Measurements from ENCODE around the gene PDXP.

PDXP gene

DNA sequence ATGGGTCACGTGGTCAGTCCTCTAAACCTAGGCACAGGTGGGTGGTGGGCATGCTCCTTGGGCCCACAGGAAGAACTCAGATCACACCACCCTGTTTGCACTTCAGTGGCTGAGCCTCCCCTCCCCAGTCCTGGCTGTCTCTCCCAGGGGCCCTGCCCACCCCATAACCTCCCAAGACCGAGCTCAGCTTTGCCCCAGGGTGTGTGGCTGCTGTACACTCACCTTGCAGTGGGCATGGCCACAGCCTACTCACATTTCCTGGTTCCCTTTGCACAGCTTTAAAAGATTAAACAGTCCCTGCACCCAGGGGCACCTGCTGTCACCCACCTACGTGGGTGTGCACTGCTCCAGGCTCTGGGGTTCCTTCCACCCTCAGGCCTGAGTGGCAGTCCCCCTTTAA is 52.2 kb downstream of the PDXP start:
- H3K27ac Mint-ChIP-seq: no peak overlapping the region
- H3K4me3 Mint-ChIP-seq: no peak overlapping the region
- TF ChIP-seq, protein P1, sequence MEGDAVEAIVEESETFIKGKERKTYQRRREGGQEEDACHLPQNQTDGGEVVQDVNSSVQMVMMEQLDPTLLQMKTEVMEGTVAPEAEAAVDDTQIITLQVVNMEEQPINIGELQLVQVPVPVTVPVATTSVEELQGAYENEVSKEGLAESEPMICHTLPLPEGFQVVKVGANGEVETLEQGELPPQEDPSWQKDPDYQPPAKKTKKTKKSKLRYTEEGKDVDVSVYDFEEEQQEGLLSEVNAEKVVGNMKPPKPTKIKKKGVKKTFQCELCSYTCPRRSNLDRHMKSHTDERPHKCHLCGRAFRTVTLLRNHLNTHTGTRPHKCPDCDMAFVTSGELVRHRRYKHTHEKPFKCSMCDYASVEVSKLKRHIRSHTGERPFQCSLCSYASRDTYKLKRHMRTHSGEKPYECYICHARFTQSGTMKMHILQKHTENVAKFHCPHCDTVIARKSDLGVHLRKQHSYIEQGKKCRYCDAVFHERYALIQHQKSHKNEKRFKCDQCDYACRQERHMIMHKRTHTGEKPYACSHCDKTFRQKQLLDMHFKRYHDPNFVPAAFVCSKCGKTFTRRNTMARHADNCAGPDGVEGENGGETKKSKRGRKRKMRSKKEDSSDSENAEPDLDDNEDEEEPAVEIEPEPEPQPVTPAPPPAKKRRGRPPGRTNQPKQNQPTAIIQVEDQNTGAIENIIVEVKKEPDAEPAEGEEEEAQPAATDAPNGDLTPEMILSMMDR (IDR thresholded peaks at IDR 0.05; ENCODE audit: unreplicated experiment in 3 of 3): no peak
- peaks cover 12% of the 10 kb centered on the region for H3K36me3 Mint-ChIP-seq (ENCODE audit: low read depth)
- no peaks in the 10 kb centered on the region for H3K4me1 Mint-ChIP-seq
- H3K9me3 Mint-ChIP-seq: no peaks in the 10 kb centered on the region
- H3K27me3 Mint-ChIP-seq (ENCODE audit: low read depth): no peaks in the 10 kb centered on the region

DNA sequence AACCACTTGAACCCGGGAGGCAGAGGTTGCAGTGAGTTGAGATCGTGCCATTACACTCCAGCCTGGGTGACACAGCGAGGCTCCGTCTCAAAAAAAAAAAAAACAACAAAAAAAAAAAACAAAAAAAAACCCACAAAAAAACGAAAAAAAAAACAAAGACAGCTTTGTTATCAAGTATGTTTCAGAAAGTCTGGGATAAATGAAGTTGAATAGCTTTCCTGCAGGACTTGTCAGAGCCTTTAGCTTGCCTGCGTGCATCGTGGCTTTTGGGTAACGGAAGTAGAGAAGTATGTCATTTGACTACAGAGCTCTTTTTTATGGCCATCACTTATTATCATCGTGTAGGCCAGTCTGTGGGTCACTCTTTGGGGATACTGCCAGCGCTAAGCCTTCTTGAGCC is 53.0 kb downstream of the PDXP start:
- no peaks in the 10 kb centered on the region for H3K27me3 Mint-ChIP-seq (ENCODE audit: low read depth)
- H3K27ac Mint-ChIP-seq: no peak overlapping the region
- peaks cover 6% of the 10 kb centered on the region for H3K36me3 Mint-ChIP-seq (ENCODE audit: low read depth)
- H3K9me3 Mint-ChIP-seq: no peaks in the 10 kb centered on the region
- TF ChIP-seq, protein P1 (IDR thresholded peaks at IDR 0.05; ENCODE audit: unreplicated experiment in 3 of 3): no peak
- H3K4me3 Mint-ChIP-seq: no peak overlapping the region
- H3K4me1 Mint-ChIP-seq: no peaks in the 10 kb centered on the region

DNA sequence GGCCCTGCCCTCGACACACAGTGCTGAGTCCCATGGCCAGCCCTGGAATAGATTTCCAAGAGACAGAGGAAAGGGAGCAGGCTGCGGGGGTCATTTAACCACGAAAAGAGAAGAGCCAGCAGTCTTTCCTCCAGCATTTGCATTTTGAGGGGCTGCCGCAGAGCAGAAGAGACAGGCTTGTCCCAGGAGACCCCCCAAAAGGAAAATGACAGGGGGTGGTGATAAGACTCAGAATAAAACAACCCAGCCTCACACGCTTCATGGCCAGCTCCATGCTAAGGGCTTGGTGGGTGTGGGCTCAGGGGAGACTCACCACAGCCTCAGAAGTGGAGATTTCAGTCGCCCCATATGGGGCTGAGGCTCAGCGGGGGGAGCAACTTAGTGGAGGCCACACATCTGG is 55.2 kb downstream of the PDXP start:
- no peaks in the 10 kb centered on the region for H3K9me3 Mint-ChIP-seq
- H3K4me1 Mint-ChIP-seq: no peaks in the 10 kb centered on the region
- H3K27me3 Mint-ChIP-seq (ENCODE audit: low read depth): peaks cover 3% of the 10 kb centered on the region
- TF ChIP-seq, protein P1 (IDR thresholded peaks at IDR 0.05; ENCODE audit: unreplicated experiment in 3 of 3): no peak
- H3K4me3 Mint-ChIP-seq: no peak overlapping the region
- no peak overlapping the region for H3K27ac Mint-ChIP-seq
- peaks cover 13% of the 10 kb centered on the region for H3K36me3 Mint-ChIP-seq (ENCODE audit: low read depth)

DNA sequence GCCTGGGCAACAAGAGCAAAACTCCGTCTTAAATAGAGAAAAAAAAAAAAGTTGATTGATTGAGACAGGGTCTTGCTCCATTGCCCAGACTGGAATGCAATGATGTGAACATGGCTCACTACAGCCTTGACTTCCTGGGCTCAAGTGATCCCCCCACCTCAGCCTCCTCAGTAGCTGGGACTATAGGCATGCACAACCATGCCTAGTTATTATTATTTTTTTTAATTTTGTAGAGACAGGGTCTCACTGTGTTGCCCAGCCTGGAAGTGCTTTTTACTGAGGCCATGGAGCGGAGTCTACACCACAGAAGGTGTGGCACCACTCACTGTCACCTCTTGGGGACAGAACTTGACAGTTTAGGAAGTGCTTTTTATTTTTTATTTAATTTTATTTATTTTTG is 56.1 kb downstream of the PDXP start:
- Mint-ChIP-seq H3K4me3 (no peak overlapping the region), H3K27me3 (ENCODE audit: low read depth) (peaks cover 3% of the 10 kb centered on the region), H3K36me3 (ENCODE audit: low read depth) (peaks cover 12% of the 10 kb centered on the region), H3K9me3 (no peaks in the 10 kb centered on the region), H3K27ac (no peak overlapping the region), H3K4me1 (no peaks in the 10 kb centered on the region)
- TF ChIP-seq, protein P1 (IDR thresholded peaks at IDR 0.05; ENCODE audit: unreplicated experiment in 3 of 3): no peak

DNA sequence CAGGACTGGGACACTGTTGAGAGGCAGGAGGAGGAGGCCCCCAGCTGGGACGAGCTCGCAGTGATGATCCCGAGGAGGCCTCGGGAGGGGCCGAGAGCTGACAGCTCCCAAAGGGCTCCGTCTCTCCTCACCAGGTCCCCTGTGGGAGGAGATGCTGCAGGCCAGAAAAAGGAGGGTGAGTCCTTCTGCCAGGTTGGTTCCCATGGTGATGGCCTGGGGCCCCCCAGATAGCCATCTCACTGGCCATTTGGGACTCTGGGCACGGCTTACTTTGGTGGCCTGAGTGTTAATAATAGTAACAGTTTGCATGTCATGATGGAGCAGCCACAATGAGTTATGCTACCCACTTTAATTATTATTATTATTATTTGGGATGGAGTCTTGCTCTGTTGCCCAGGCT is 57.2 kb downstream of the PDXP start:
- Mint-ChIP-seq H3K4me1 (no peaks in the 10 kb centered on the region), H3K27ac (no peak overlapping the region), H3K36me3 (ENCODE audit: low read depth) (peaks cover 8% of the 10 kb centered on the region), H3K27me3 (ENCODE audit: low read depth) (peaks cover 3% of the 10 kb centered on the region), H3K4me3 (no peak overlapping the region), H3K9me3 (no peaks in the 10 kb centered on the region)
- TF ChIP-seq, protein P1 (IDR thresholded peaks at IDR 0.05; ENCODE audit: unreplicated experiment in 3 of 3): no peak

Measured in nephron (organoid).